Vagina (tissue), 2 donors: Measurements from ENCODE around the gene ETNK2. TPM values are rescaled to one million over a fixed set of nuclear protein-coding genes. Genes with fewer than 3 reads are reported as not detected.

Experiments
- DNase-seq, 2 donors: peaks; one replicate each; pipeline ENCODE4 v3.0.0-alpha.2; 2017; ENCODE audit errors: extremely low spot score in 2 of 2
- H3K27ac ChIP-seq: fragments of 200-600 bp; sonication (generic); one replicate; pipeline ENCODE4 v1.5.1; 2019
- H3K27me3 ChIP-seq: fragments of 200-600 bp; sonication (generic); one replicate; pipeline ENCODE4 v1.5.1; 2019
- H3K36me3 ChIP-seq, 2 donors: fragments of 200-600 bp; sonication (generic); one replicate each; pipeline ENCODE4 v1.5.1; 2017 to 2019
- H3K4me1 ChIP-seq: fragments of 200-600 bp; sonication (generic); one replicate; pipeline ENCODE4 v1.5.1; 2019
- H3K4me3 ChIP-seq, 2 donors: fragments of 200-600 bp; sonication (generic); 1 replicate in 1 of 2; 2 replicates in 1 of 2; pipeline ENCODE4 v1.5.1; 2016 to 2019
- H3K9me3 ChIP-seq: fragments of 200-600 bp; sonication (generic); one replicate; pipeline ENCODE4 v1.5.1; 2019
- CTCF ChIP-seq, 3 experiments: fragments of 450-650 bp in 2 of 3; fragments of 200-600 bp in 1 of 3; sonication (generic) in 1 of 3; IDR thresholded peaks; one replicate each; pipeline ENCODE4 v1.5.1; 2017 to 2019; ENCODE audit warnings: antibody characterized with exemption in 3 of 3, mild to moderate bottlenecking in 2 of 3, moderate library complexity in 2 of 3
- POLR2A ChIP-seq, 2 donors: fragments of 450-650 bp; IDR thresholded peaks; one replicate each; pipeline ENCODE4 v1.6.1; 2017; ENCODE audit warnings: antibody characterized with exemption in 2 of 2, mild to moderate bottlenecking in 2 of 2, moderate library complexity in 2 of 2
- POLR2AphosphoS5 ChIP-seq, 2 donors: sonication (generic); formaldehyde crosslinking; IDR thresholded peaks; one replicate each; pipeline ENCODE4 v1.9.0; 2017; ENCODE audit warnings: antibody characterized with exemption in 2 of 2, mild to moderate bottlenecking in 2 of 2, low read depth in 1 of 2; ENCODE audit not compliant: insufficient read depth in 1 of 2
- intact Hi-C: fragments of 100-400 bp; cut with DNase I; formaldehyde crosslinking; loops from one replicate; pipeline ENCODE4 v1.15.1; 2023
- total RNA-seq: library from RNA; depleted of rRNA; stranded (reverse); fragments of >200 nt; gene quantifications from one replicate; pipeline ENCODE4 v1.2.3, GENCODE V29; 2016

ETNK2 gene
- total RNA-seq, 1 donor from 2014 or later, result 30.9 TPM

DNA sequence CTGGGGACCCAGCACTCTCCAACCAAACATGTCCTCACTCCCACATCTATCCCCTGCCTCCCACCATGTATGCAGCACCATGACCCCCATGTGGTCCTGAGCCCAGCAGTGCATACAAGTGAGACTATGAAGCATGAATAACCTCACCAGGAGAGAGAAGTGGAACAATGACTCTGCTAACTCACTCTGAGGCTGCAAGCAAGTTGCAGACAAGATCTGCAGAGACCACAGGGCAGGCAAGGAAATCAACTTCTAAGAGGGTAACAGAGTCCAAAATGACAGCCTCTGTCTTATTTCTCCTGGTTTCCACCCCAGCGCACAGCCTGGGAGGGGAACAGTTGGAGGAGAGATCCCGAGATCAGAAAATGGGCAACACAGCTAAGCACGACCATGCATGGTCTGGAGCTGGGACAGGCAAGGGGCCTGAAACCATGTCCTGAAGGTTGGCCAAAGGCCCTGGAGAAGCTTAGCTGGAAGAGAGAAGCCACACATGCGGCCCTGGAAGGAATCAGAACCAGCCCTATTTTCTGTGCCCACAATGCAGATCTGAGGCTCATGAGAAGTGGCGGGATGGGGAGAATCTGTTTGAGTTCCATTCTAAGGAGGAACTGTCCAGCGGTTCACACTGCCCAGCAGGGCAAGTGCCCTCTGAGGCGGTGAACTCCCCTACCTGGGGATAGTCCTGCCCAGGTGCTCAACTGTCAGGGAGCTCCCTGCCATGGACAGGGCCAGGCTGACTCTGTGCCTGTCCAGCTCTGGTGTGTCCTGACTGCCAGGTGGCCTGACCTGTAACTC, 26.8 kb upstream of the ETNK2 start:
- intact Hi-C loops, result no loop called here
- no peaks in the 10 kb centered on the region for H3K36me3 ChIP-seq
- H3K27me3 ChIP-seq, result no peaks in the 10 kb centered on the region
- H3K27ac ChIP-seq, result no peak overlapping the region
- DNase-seq, result no peak
- no peak for TF ChIP-seq POLR2AphosphoS5 (IDR thresholded peaks at IDR 0.05; ENCODE audit: insufficient read depth in 1 of 2, low read depth in 1 of 2)
- TF ChIP-seq POLR2A (IDR thresholded peaks at IDR 0.05), result no peak
- TF ChIP-seq CTCF (IDR thresholded peaks at IDR 0.05), result no peak
- no peaks in the 10 kb centered on the region for H3K4me1 ChIP-seq
- H3K9me3 ChIP-seq, result no peaks in the 10 kb centered on the region
- no peak overlapping the region for H3K4me3 ChIP-seq

DNA sequence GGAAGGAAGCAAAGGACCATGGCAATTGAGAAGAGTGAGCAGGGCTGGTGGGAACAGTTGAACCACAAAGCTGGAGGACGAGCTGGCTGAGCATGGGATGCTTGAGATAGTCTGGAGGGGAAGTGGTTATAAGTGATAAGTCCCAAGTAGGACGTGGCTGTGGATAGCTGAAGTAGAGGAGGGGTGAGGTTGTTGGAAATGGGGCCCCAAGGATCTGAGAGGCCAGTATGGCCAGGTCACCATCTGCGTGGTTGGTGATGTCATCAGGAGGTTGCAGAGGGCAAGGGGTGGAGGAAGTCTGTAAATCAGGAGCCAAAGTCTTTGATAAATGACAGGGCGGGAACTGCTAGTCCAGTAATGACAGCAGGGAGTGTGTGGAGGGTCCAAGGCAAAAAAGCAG, 25.3 kb upstream of the ETNK2 start:
- H3K4me3 ChIP-seq, result no peak overlapping the region
- no peaks in the 10 kb centered on the region for H3K36me3 ChIP-seq
- no peaks in the 10 kb centered on the region for H3K27me3 ChIP-seq
- intact Hi-C loops, result no loop called here
- H3K27ac ChIP-seq, result no peak overlapping the region
- no peak for DNase-seq
- H3K4me1 ChIP-seq, result no peaks in the 10 kb centered on the region
- no peak for TF ChIP-seq POLR2AphosphoS5 (IDR thresholded peaks at IDR 0.05; ENCODE audit: insufficient read depth in 1 of 2, low read depth in 1 of 2)
- no peaks in the 10 kb centered on the region for H3K9me3 ChIP-seq

DNA sequence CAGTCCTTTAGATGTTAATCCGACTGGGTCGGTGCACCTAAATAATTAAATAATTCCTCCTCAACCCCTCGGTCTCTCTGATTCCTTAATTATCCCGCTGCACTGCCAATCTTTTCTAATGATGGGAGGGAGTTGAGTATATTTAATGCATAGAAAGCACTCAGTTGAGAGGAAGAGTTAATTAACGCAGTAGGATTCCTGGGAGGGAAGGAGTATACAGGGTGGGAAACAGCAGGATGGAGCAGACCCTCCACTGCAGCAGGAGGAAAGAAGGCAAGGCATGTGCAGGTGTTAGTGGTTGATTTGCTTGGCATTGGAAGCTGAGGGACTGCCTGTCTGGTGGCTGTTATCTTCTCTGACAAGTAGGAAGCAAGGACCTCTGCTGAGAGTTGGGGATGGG, 24.2 kb upstream of the ETNK2 start:
- H3K27ac ChIP-seq, result no peak overlapping the region
- intact Hi-C loops, result no loop called here
- no peak for DNase-seq
- no peak for TF ChIP-seq POLR2AphosphoS5 (IDR thresholded peaks at IDR 0.05; ENCODE audit: insufficient read depth in 1 of 2, low read depth in 1 of 2)
- no peak for TF ChIP-seq CTCF (IDR thresholded peaks at IDR 0.05)
- TF ChIP-seq POLR2A (IDR thresholded peaks at IDR 0.05), result no peak
- no peaks in the 10 kb centered on the region for H3K4me1 ChIP-seq
- H3K27me3 ChIP-seq, result no peaks in the 10 kb centered on the region
- no peaks in the 10 kb centered on the region for H3K36me3 ChIP-seq
- no peaks in the 10 kb centered on the region for H3K9me3 ChIP-seq
- no peak overlapping the region for H3K4me3 ChIP-seq

GRCh38 chr1:204174958-204175357, 23.1 kb upstream of the ETNK2 start:
- intact Hi-C loops, result no loop called here
- H3K27me3 ChIP-seq, result no peaks in the 10 kb centered on the region

DNA sequence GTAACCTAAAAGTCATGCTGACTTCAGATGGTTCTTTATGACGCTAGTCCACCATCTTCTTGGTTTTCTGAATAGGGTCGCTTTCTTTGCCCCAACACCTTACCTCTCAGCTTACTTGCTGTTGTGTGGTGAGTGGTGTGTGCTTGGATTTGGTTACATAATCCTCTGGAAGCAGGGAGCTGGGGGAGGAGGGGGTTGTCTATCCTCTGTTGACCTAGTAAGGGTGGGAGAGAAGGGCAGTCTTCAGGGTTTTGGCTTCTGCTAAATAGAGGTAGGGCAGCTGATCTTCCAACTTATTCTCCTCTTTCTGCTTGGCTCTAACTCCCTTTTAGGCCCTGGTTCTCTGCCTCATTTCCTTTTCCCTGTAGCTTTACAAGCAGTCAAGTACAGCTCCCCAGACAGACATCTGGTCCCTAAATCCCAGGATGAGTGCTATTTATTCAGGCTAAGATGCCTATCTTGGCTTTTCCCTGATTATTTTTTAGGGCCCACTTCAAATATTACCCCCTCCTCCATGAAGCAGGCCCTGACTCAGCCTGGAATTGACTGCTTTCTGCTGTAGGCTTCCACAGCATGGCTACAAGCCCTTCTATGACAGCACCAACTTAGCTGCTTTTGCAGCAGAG, 20.7 kb upstream of the ETNK2 start:
- intact Hi-C loops, result no loop called here
- Histone ChIP-seq H3K27ac (no peak overlapping the region), H3K27me3 (no peaks in the 10 kb centered on the region), H3K4me1 (no peaks in the 10 kb centered on the region), H3K9me3 (peaks cover 6% of the 10 kb centered on the region), H3K36me3 (no peaks in the 10 kb centered on the region), H3K4me3 (no peak overlapping the region)
- DNase-seq, result no peak
- TF ChIP-seq CTCF (IDR thresholded peaks at IDR 0.05) (no peak), POLR2A (IDR thresholded peaks at IDR 0.05) (no peak), POLR2AphosphoS5 (IDR thresholded peaks at IDR 0.05; ENCODE audit: insufficient read depth in 1 of 2, low read depth in 1 of 2) (no peak)

More at GRCh38 chr1:204174958-204175357, 23.1 kb upstream of the ETNK2 start:
- no peak overlapping the region for H3K4me3 ChIP-seq
- peaks cover under 1% of the 10 kb centered on the region for H3K9me3 ChIP-seq
- TF ChIP-seq CTCF (IDR thresholded peaks at IDR 0.05), result no peak
- no peak for TF ChIP-seq POLR2AphosphoS5 (IDR thresholded peaks at IDR 0.05; ENCODE audit: insufficient read depth in 1 of 2, low read depth in 1 of 2)
- no peak for TF ChIP-seq POLR2A (IDR thresholded peaks at IDR 0.05)
- DNase-seq, result no peak
- H3K36me3 ChIP-seq, result no peaks in the 10 kb centered on the region
- H3K4me1 ChIP-seq, result no peaks in the 10 kb centered on the region
- H3K27ac ChIP-seq, result no peak overlapping the region
